Fibroblast of lung (primary cell): ENCODE results near the gene TSLP.

Experiments
- CTCF ChIP-seq, 2 donors: IDR thresholded peaks in 1 of 2; conservative IDR thresholded peaks in 1 of 2; 1 replicate in 1 of 2; 2 replicates in 1 of 2; pipeline ENCODE4 v1.5.1; 2011 to 2012; ENCODE audit warnings: low read length in 2 of 2, control low read depth in 1 of 2, inconsistent platforms in 1 of 2, low read depth in 1 of 2, mild to moderate bottlenecking in 1 of 2
- EZH2 ChIP-seq: IDR thresholded peaks from 2 replicates; pipeline ENCODE4 v1.5.1; 2012; ENCODE audit warnings: low read length, control low read depth, mild to moderate bottlenecking; ENCODE audit errors: missing control alignments

- no peak for TF ChIP-seq CTCF (conservative IDR thresholded peaks at IDR 0.05 in 1 of 2, IDR thresholded peaks at IDR 0.05 in 1 of 2; ENCODE audit: low read depth in 1 of 2, low read length in 2 of 2)
- no peak for TF ChIP-seq EZH2
Observed at GRCh38 chr5:111107371-111107770, 35.9 kb downstream of the TSLP start.
